Ishikawa (cell line): ENCODE data around the gene CAPZB.

Experiments used
- EP300 ChIP-seq: IDR thresholded peaks from 2 replicates; pipeline ENCODE4 v1.6.1; 2012; ENCODE audit warnings: borderline replicate concordance
- FOXM1 ChIP-seq: IDR thresholded peaks from 2 replicates; pipeline ENCODE4 v1.6.1; 2012; ENCODE audit warnings: low read depth, borderline replicate concordance
- NFIC ChIP-seq: IDR thresholded peaks from 2 replicates; pipeline ENCODE4 v1.6.1; 2012
- RAD21 ChIP-seq: IDR thresholded peaks from 2 replicates; pipeline ENCODE4 v1.6.1; 2012; ENCODE audit warnings: low read depth
- TAF1 ChIP-seq: IDR thresholded peaks from 2 replicates; pipeline ENCODE4 v1.6.1; 2012; ENCODE audit warnings: low read depth, mild to moderate bottlenecking
- TF ChIP-seq, protein P1 (sequence below): IDR thresholded peaks from 2 replicates; pipeline ENCODE4 v1.6.1; 2012

DNA sequence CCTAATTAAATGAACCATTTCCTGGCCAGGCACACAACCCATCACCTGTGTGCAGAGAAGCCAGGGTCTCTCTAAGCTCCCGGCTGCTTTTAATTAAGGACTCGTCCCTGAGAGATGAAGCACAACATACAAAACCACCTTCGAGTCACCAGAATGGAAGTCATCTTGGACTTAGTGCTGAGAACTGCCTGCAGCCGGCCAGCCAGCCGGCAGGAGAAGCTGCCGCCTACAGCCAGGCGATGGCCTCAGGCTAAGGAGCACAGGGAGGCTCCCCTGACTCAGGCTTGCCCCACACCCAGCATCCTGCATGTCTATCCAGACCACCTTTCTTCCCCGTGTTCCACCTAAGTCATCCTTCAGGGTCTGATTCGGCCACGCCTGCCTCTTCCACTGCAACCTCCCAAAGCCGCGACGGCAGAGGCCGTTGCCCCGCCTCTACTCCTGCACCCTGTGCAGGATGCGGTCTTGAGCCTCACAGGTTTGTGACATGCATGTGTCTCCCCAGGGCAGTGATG is 89.6 kb downstream of the CAPZB start:
- no peak for TF ChIP-seq TAF1
- TF ChIP-seq NFIC: no peak
- no peak for TF ChIP-seq RAD21
- TF ChIP-seq, protein P1, sequence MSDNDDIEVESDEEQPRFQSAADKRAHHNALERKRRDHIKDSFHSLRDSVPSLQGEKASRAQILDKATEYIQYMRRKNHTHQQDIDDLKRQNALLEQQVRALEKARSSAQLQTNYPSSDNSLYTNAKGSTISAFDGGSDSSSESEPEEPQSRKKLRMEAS: no peak
- TF ChIP-seq FOXM1: no peak
- TF ChIP-seq EP300: no peak
